Transverse colon (tissue), 4 donors: ENCODE measurements around the gene RBM42.

ENCODE experiments used
- EP300 ChIP-seq: sonication (generic); formaldehyde crosslinking; IDR thresholded peaks from one replicate; pipeline ENCODE4 v1.6.1; 2017; ENCODE audit warnings: antibody characterized with exemption, low read depth
- POLR2A ChIP-seq: fragments of 450-650 bp; IDR thresholded peaks from one replicate; pipeline ENCODE4 v1.6.1; 2016; ENCODE audit warnings: antibody characterized with exemption, mild to moderate bottlenecking, moderate library complexity
- POLR2AphosphoS5 ChIP-seq, 3 donors: sonication (generic); formaldehyde crosslinking; IDR thresholded peaks; one replicate each; pipeline ENCODE4 v1.6.1; 2016; ENCODE audit warnings: antibody characterized with exemption in 3 of 3
- TF ChIP-seq, protein P1 (sequence below), 5 experiments: fragments of 200-600 bp in 3 of 5; fragments of 450-650 bp in 2 of 5; sonication (generic) in 3 of 5; IDR thresholded peaks; 1 replicate in 2 of 5; 2 replicates in 3 of 5; pipeline ENCODE4 v1.5.1; 2016 to 2017; ENCODE audit warnings: antibody characterized with exemption in 5 of 5, inconsistent platforms in 3 of 5, mild to moderate bottlenecking in 2 of 5, moderate library complexity in 1 of 5

DNA sequence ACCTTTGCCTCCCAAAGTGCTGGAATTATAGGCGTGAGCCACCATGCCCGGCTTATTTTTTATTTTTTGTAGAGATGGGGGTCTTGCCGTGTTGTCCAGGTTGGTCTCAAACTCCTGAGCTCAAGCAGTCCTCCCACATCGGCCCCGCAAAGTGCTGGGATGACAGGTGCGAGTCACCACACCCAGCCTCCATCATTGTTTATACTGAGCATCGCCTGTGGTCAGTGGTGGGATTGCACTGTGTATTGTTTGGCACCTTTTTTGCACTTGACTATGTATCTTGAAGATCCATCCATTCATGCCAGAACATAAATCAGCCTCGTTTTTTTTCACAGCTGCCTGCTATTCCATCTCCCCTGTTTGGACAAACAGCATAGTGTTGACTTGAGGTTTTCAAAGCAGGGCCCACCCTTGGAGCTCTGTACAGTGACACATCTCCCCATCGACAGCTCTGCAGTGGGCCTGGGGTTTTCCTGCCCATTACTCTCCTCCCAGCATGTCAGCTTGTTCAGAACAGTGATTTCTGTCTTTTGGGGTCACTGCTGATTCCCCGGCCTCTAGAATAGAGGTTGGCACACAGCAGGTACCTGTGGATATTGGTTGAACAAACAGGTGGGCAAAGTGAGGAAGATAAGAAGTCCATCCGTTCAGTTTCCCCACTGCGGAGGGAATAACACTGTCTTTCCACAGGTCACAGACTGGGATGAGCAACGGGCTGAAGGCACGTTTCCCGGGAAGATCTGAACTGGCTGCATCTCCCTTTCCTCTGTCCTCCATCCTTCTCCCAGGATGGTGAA lies 29.3 kb downstream of the RBM42 start:
- no peak for TF ChIP-seq POLR2AphosphoS5 (IDR thresholded peaks at IDR 0.05)
- TF ChIP-seq, protein P1, sequence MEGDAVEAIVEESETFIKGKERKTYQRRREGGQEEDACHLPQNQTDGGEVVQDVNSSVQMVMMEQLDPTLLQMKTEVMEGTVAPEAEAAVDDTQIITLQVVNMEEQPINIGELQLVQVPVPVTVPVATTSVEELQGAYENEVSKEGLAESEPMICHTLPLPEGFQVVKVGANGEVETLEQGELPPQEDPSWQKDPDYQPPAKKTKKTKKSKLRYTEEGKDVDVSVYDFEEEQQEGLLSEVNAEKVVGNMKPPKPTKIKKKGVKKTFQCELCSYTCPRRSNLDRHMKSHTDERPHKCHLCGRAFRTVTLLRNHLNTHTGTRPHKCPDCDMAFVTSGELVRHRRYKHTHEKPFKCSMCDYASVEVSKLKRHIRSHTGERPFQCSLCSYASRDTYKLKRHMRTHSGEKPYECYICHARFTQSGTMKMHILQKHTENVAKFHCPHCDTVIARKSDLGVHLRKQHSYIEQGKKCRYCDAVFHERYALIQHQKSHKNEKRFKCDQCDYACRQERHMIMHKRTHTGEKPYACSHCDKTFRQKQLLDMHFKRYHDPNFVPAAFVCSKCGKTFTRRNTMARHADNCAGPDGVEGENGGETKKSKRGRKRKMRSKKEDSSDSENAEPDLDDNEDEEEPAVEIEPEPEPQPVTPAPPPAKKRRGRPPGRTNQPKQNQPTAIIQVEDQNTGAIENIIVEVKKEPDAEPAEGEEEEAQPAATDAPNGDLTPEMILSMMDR (IDR thresholded peaks at IDR 0.05) = peak in 3 of 5 experiments; percentile 13 to 24 (median 14)
- TF ChIP-seq POLR2A = no peak
- TF ChIP-seq EP300 = no peak
